Esophagus squamous epithelium (tissue), 5 donors: ENCODE data around the gene SUMO1. TPM values are rescaled to one million over a fixed set of nuclear protein-coding genes. Genes with fewer than 3 reads are reported as not detected.

ENCODE experiments used
- DNase-seq: peaks from one replicate; lab custom pipeline; 2025; lab: John Stamatoyannopoulos, UW
- H3K27ac ChIP-seq, 4 donors: fragments of 200-600 bp; sonication (generic); one replicate each; pipeline ENCODE4 v1.5.1; 2016 to 2019; ENCODE audit warnings: mild to moderate bottlenecking in 1 of 4
- H3K27me3 ChIP-seq, 4 donors: fragments of 200-600 bp; sonication (generic); 1 replicate in 3 of 4; 2 replicates in 1 of 4; pipeline versions ENCODE4 v1.5.1 to v1.6.0; 2017 to 2021; ENCODE audit warnings: antibody characterized with exemption in 1 of 4
- H3K36me3 ChIP-seq, 3 donors: fragments of 200-600 bp; sonication (generic); one replicate each; pipeline ENCODE4 v1.5.1; 2016 to 2019
- H3K4me1 ChIP-seq, 3 donors: fragments of 200-600 bp; sonication (generic); one replicate each; pipeline ENCODE4 v1.5.1; 2017 to 2019
- H3K4me3 ChIP-seq, 4 donors: fragments of 200-600 bp; sonication (generic); 1 replicate in 3 of 4; 2 replicates in 1 of 4; pipeline ENCODE4 v1.5.1; 2016 to 2019; ENCODE audit warnings: mild to moderate bottlenecking in 2 of 4, moderate library complexity in 1 of 4
- H3K9me3 ChIP-seq, 3 donors: fragments of 200-600 bp; sonication (generic); one replicate each; pipeline ENCODE4 v1.5.1; 2016 to 2019
- CTCF ChIP-seq, 6 experiments: fragments of 450-650 bp in 4 of 6; fragments of 200-600 bp in 2 of 6; sonication (generic) in 2 of 6; IDR thresholded peaks; one replicate each; pipeline ENCODE4 v1.5.1; 2016 to 2019; ENCODE audit warnings: antibody characterized with exemption in 6 of 6, mild to moderate bottlenecking in 4 of 6, moderate library complexity in 4 of 6
- POLR2A ChIP-seq, 4 donors: fragments of 450-650 bp; IDR thresholded peaks; one replicate each; pipeline ENCODE4 v1.6.1; 2017; ENCODE audit warnings: antibody characterized with exemption in 4 of 4, mild to moderate bottlenecking in 4 of 4, moderate library complexity in 3 of 4
- WGBS, 2 donors: methylation state at CpG; one replicate each; pipeline ENCODE4 v1.1.5; 2018; 5-methylcytosine and 5-hydroxymethylcytosine counted together
- intact Hi-C: fragments of 100-400 bp; cut with DNase I; formaldehyde crosslinking; loops from one replicate; pipeline ENCODE4 v1.15.0; 2022
- total RNA-seq, 4 donors: library from RNA; depleted of rRNA; stranded (reverse); fragments of >200 nt; gene quantifications; one replicate each; pipeline ENCODE4 v1.1.0, GENCODE V29; 2016
- donor health status: DM: yes; HTN: yes; CAD: no.

The SUMO1 gene
- total RNA-seq, 4 donors from 2014 or later = 28.8 to 82.6 (median 54.0) TPM

DNA sequence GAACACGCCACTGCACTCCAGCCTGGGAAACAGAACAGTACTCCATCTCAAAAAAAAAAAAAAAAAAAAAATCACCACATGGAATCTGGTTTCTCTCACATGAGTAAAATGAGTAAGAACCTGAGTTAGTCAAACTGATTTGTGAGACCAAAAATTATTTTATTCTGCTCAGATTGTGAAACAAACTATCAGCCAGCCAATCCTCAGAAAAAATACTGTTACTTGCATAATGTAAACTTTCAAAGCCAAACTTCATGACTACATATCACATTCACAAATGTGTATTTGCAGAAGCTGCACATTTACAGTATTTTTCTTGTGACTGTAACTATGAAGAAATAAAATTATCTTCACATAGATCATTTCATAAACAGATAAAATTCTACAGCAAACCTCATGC lies 23.2 kb downstream of the SUMO1 start:
- H3K27me3 ChIP-seq = no peaks in the 10 kb centered on the region
- no peak overlapping the region for H3K27ac ChIP-seq
- no peaks in the 10 kb centered on the region for H3K9me3 ChIP-seq
- WGBS, 2 donors = 83 to 100% methylated on average over 1 of the region's 1 CpG
- TF ChIP-seq CTCF (IDR thresholded peaks at IDR 0.05) (no peak), POLR2A (IDR thresholded peaks at IDR 0.05) (no peak)
- intact Hi-C loops = no loop called here
- H3K36me3 ChIP-seq = peaks cover 0 to 99% (median 3%) of the 10 kb centered on the region in 3 donors
- H3K4me3 ChIP-seq = no peak overlapping the region
- H3K4me1 ChIP-seq = peaks cover 0 to under 1% (median 0%) of the 10 kb centered on the region in 3 donors
- no peak for DNase-seq

- no peak for TF ChIP-seq CTCF (IDR thresholded peaks at IDR 0.05)
- no peak for TF ChIP-seq POLR2A (IDR thresholded peaks at IDR 0.05)
- DNase-seq = no peak
- no peaks in the 10 kb centered on the region for H3K9me3 ChIP-seq
- no peak overlapping the region for H3K27ac ChIP-seq
- peaks cover 0 to 89% (median 8%) of the 10 kb centered on the region in 3 donors for H3K36me3 ChIP-seq
- no peaks in the 10 kb centered on the region for H3K27me3 ChIP-seq
- intact Hi-C loops = no loop called here
- no peaks in the 10 kb centered on the region for H3K4me1 ChIP-seq
- H3K4me3 ChIP-seq = no peak overlapping the region
Measured at GRCh38 chr2:202208526-202208925, 29.9 kb downstream of the SUMO1 start.

- no peak overlapping the region for H3K27ac ChIP-seq
- no peaks in the 10 kb centered on the region for H3K4me1 ChIP-seq
- no peak for TF ChIP-seq CTCF (IDR thresholded peaks at IDR 0.05)
- TF ChIP-seq POLR2A (IDR thresholded peaks at IDR 0.05) = no peak
- intact Hi-C loops = no loop called here
- peaks cover 0 to 52% (median 5%) of the 10 kb centered on the region in 3 donors for H3K36me3 ChIP-seq
- H3K27me3 ChIP-seq = no peaks in the 10 kb centered on the region
- no peak overlapping the region for H3K4me3 ChIP-seq
- DNase-seq = no peak
- H3K9me3 ChIP-seq = no peaks in the 10 kb centered on the region
- WGBS, 2 donors = 95 to 96% methylated on average over 2 of the region's 2 CpGs
Measured at GRCh38 chr2:202204855-202205254, 33.5 kb downstream of the SUMO1 start.

GRCh38 chr2:202203348-202203747 lies 35.0 kb downstream of the SUMO1 start:
- intact Hi-C loops = no loop called here
- no peak for TF ChIP-seq POLR2A (IDR thresholded peaks at IDR 0.05)
- TF ChIP-seq CTCF (IDR thresholded peaks at IDR 0.05) = no peak
- Histone ChIP-seq H3K4me3 (no peak overlapping the region), H3K36me3 (peaks cover 0 to 38% (median 5%) of the 10 kb centered on the region in 3 donors), H3K27me3 (no peaks in the 10 kb centered on the region), H3K27ac (no peak overlapping the region), H3K4me1 (no peaks in the 10 kb centered on the region), H3K9me3 (no peaks in the 10 kb centered on the region)
- no peak for DNase-seq
- 86 to 95% methylated on average over 5 of the region's 5 CpGs for WGBS, 2 donors

DNA sequence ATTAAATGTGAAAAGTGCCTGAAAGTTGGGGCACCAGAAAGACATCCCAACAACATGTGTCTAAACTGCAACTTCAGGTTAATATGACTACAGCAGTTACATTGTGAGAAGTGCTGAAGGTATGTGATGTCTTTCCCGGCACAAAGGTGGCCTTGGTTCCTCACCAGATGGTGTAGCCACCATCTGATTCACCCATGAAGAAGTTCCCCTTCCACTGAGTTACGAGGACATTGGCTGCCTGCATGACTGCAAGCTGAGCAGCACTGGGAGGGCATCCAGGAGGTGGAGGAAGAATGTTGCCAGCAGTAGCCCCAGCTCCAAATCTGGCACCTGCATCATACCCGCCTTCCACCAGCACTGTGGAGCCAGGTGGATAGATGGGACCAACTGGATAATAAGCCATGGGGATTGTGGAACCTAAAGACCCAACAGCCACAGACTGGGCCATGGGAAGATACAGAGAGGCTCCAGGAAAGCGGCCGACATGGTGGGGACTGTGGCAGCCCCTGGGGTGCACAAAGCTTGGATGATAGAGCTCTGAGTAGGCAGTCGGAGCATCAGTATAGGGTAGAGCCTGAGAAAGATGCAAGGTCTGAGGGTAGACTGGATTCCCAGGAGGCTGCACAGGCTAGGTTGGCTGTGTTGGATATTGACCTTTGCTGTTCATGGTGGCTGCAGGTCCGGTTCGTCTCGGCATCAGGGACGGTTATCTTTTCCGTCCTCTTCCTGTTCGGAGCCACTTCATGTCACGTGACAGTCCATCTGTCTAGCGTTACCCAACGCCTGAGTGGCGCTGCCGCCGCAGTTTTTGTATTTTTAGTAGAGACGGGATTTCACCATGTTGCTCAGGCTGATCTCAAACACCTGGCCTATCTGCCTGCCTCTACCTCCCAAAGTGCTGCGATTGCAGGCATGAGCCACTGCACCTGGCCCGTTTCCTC lies 36.9 kb downstream of the SUMO1 start:
- Histone ChIP-seq H3K27me3 (no peaks in the 10 kb centered on the region), H3K4me3 (no peak overlapping the region), H3K36me3 (peaks cover 0 to 19% (median 5%) of the 10 kb centered on the region in 3 donors), H3K9me3 (no peaks in the 10 kb centered on the region), H3K27ac (no peak overlapping the region), H3K4me1 (no peaks in the 10 kb centered on the region)
- 90 to 92% methylated on average over 19 to 21 of the region's 21 CpGs for WGBS, 2 donors
- intact Hi-C loops = no loop called here
- no peak for TF ChIP-seq CTCF (IDR thresholded peaks at IDR 0.05)
- TF ChIP-seq POLR2A (IDR thresholded peaks at IDR 0.05) = no peak
- no peak for DNase-seq
